HL-60 (cell line): Measurements from ENCODE around the gene XPNPEP2.

ENCODE experiments used
- DNase-seq, 2 experiments: peaks; one replicate each; pipeline ENCODE4 v3.0.0-alpha.2; 2010 to 2020; ENCODE audit warnings: low read depth in 1 of 2, low spot score in 1 of 2
- H3K27ac ChIP-seq: fragments of 250-450 bp; sonication (Bioruptor Pico); replicated peaks from 2 replicates; pipeline ENCODE4 v1.5.1; 2020; ENCODE audit warnings: mild to moderate bottlenecking, moderate library complexity
- H3K27me3 ChIP-seq: fragments of 250-450 bp; sonication (Bioruptor Pico); 2 replicates; pipeline ENCODE4 v1.5.1; 2021; ENCODE audit warnings: mild to moderate bottlenecking, moderate library complexity; ENCODE audit not compliant: insufficient read depth, poor library complexity, severe bottlenecking
- H3K4me3 ChIP-seq: replicated peaks from 2 replicates; pipeline ENCODE4 v1.5.1; 2011; ENCODE audit warnings: mild to moderate bottlenecking, control low read depth, low read length; ENCODE audit not compliant: insufficient read depth
- GABPA ChIP-seq: IDR thresholded peaks from 2 replicates; pipeline ENCODE4 v1.6.1; 2012; ENCODE audit warnings: low read depth
- POLR2AphosphoS5 ChIP-seq: IDR thresholded peaks from 2 replicates; pipeline ENCODE4 v1.6.1; 2012; ENCODE audit warnings: low read depth
- SPI1 ChIP-seq: IDR thresholded peaks from 2 replicates; pipeline ENCODE4 v1.6.1; 2012; ENCODE audit warnings: low read depth, mild to moderate bottlenecking, borderline replicate concordance
- TF ChIP-seq, protein P1 (sequence below): IDR thresholded peaks from one replicate; pipeline ENCODE4 v1.5.1; 2011; ENCODE audit warnings: low read length, control low read depth, inconsistent platforms; ENCODE audit not compliant: insufficient read depth
- TF ChIP-seq, protein P2 (sequence below): IDR thresholded peaks from 2 replicates; pipeline ENCODE4 v1.6.1; 2012; ENCODE audit warnings: low read depth; ENCODE audit not compliant: insufficient replicate concordance

Gene XPNPEP2

DNA sequence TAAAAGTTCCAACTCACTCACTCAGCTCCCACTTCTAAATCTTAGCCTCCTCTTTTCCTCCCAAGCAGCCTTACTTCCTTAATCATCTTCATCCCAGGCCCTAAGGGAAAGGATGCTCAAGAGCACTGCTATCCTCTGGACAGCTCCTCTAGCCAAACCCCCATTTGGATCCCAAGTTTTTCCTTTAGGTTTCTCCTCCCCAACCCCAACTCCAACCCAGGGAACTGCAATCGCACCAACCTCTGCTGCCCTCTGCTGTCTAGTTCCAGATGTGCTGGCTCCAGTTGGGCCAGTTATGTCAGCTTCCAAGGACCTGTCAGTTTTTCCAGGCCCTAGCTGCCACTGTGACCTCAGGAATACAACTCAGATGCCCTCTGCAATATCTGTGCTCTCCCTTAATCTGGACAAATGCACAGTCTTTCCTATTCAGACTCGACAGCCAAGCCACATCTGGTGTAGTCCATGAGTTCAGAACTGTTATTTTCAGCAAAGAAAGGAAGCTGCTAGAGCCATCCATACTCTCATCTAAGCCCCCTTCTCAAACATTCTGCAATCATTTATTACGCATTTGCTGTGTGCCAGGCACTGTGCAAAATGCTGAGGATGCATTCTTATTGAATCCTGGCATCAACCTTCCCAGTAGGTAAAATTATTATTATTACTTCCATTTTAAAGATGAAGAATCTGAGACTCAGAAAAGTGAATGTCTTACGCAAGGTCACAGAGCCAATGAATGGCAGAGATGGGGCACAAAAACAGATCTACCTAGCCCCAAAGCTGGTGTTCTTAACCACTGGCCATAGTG lies 12.3 kb upstream of the XPNPEP2 start:
- peak in 1 of 2 experiments; percentile 25 for DNase-seq
- no peaks in the 10 kb centered on the region for H3K27me3 ChIP-seq
- no peak overlapping the region for H3K27ac ChIP-seq
- no peak for TF ChIP-seq SPI1
- TF ChIP-seq POLR2AphosphoS5: no peak
- TF ChIP-seq, protein P1, sequence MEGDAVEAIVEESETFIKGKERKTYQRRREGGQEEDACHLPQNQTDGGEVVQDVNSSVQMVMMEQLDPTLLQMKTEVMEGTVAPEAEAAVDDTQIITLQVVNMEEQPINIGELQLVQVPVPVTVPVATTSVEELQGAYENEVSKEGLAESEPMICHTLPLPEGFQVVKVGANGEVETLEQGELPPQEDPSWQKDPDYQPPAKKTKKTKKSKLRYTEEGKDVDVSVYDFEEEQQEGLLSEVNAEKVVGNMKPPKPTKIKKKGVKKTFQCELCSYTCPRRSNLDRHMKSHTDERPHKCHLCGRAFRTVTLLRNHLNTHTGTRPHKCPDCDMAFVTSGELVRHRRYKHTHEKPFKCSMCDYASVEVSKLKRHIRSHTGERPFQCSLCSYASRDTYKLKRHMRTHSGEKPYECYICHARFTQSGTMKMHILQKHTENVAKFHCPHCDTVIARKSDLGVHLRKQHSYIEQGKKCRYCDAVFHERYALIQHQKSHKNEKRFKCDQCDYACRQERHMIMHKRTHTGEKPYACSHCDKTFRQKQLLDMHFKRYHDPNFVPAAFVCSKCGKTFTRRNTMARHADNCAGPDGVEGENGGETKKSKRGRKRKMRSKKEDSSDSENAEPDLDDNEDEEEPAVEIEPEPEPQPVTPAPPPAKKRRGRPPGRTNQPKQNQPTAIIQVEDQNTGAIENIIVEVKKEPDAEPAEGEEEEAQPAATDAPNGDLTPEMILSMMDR: peak; percentile 18
- no peak for TF ChIP-seq GABPA
- TF ChIP-seq, protein P2, sequence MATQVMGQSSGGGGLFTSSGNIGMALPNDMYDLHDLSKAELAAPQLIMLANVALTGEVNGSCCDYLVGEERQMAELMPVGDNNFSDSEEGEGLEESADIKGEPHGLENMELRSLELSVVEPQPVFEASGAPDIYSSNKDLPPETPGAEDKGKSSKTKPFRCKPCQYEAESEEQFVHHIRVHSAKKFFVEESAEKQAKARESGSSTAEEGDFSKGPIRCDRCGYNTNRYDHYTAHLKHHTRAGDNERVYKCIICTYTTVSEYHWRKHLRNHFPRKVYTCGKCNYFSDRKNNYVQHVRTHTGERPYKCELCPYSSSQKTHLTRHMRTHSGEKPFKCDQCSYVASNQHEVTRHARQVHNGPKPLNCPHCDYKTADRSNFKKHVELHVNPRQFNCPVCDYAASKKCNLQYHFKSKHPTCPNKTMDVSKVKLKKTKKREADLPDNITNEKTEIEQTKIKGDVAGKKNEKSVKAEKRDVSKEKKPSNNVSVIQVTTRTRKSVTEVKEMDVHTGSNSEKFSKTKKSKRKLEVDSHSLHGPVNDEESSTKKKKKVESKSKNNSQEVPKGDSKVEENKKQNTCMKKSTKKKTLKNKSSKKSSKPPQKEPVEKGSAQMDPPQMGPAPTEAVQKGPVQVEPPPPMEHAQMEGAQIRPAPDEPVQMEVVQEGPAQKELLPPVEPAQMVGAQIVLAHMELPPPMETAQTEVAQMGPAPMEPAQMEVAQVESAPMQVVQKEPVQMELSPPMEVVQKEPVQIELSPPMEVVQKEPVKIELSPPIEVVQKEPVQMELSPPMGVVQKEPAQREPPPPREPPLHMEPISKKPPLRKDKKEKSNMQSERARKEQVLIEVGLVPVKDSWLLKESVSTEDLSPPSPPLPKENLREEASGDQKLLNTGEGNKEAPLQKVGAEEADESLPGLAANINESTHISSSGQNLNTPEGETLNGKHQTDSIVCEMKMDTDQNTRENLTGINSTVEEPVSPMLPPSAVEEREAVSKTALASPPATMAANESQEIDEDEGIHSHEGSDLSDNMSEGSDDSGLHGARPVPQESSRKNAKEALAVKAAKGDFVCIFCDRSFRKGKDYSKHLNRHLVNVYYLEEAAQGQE: peak; percentile 77
- no peak overlapping the region for H3K4me3 ChIP-seq

DNA sequence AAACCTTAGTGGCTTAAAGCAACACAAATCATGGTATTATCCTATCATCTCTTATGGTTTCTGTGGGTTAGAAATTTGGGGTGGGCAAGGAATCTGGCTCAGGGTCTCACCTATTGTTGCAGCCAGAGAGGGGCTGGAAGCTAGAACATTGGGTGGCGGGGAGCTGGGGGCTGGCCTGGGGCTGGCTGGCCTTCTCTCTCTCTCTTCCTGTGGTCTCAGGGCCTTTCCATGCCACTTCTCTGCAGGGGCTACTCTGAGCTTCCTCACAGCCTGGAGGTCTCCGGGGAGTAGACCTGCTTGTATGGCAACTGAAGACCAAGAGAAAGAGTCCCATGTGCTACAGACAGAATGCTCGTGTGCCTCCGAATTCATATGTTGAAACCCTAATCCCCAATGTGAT lies 10.7 kb upstream of the XPNPEP2 start:
- DNase-seq: no peak
- H3K27ac ChIP-seq: no peak overlapping the region
- TF ChIP-seq GABPA (no peak), POLR2AphosphoS5 (no peak), SPI1 (no peak)
- TF ChIP-seq, protein P2: no peak
- TF ChIP-seq, protein P1: no peak
- no peaks in the 10 kb centered on the region for H3K27me3 ChIP-seq
- H3K4me3 ChIP-seq: no peak overlapping the region

DNA sequence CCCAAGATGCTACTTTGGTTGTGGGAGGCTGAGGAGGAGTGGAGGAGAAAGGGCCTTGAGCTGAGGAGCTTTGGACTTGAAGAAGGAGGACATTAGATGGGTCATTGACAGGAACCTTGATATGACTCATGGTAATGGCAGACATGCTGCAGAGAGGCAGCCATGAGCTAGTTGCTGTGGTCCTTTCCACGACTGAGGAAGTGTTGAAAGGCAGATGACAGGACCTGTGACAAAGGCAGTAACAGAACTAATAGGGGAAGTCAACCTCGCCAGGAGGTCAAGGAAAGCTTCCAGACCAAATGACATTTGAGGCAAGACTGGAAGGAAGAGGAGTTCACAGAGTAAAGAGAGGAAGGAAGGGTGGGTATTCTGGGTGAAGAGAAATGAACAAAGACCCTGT lies 7.6 kb upstream of the XPNPEP2 start:
- no peak overlapping the region for H3K27ac ChIP-seq
- no peaks in the 10 kb centered on the region for H3K27me3 ChIP-seq
- no peak overlapping the region for H3K4me3 ChIP-seq
- TF ChIP-seq GABPA (no peak), SPI1 (peak; percentile 80)
- DNase-seq: peak in 1 of 2 experiments; percentile 70

DNA sequence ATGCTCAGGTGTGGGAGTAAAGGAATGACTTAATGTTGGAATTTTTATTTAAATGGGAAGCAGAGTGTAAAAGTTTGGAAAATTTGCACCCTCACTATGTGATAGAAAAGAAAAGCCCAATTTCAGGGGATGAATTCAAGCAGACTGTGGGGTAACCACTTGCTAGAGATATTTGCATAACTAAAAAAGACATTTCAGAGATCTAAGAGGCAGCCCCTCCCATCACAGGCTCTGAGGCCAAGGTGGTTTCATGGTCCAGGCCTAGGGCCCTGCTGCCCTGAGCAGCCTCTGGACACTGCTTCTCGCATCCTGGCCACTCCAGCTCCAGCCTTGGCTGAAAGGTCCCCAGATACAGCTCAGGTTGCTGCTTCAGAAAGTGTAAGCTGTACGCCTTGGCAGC lies 5.9 kb upstream of the XPNPEP2 start:
- no peak overlapping the region for H3K4me3 ChIP-seq
- no peaks in the 10 kb centered on the region for H3K27me3 ChIP-seq
- no peak overlapping the region for H3K27ac ChIP-seq
- TF ChIP-seq POLR2AphosphoS5 (no peak), SPI1 (no peak), GABPA (no peak)
- TF ChIP-seq, protein P1: no peak
- DNase-seq: no peak
